H7 (cell line): ENCODE data around the gene CLEC4E. TPM values are rescaled to one million over a fixed set of nuclear protein-coding genes. Genes with fewer than 3 reads are reported as not detected.
"Not testable (repeated sequence)": the region's sequence is repeated elsewhere in the genome, so short reads cannot be mapped to it uniquely, and the experiment has no call there.

Experiments used
- DNase-seq: peaks from one replicate; pipeline ENCODE4 v3.0.0; 2012
- H3K27me3 ChIP-seq: 2 replicates; pipeline ENCODE4 v1.6.0; 2011; ENCODE audit warnings: mild to moderate bottlenecking, low read length; ENCODE audit not compliant: control insufficient read depth, insufficient read depth
- H3K36me3 ChIP-seq: replicated peaks from 2 replicates; pipeline ENCODE4 v1.5.1; 2011; ENCODE audit warnings: low read length; ENCODE audit not compliant: control insufficient read depth, insufficient read depth
- H3K4me3 ChIP-seq: 2 replicates; pipeline ENCODE4 v1.5.1; 2011; ENCODE audit warnings: low read depth, mild to moderate bottlenecking, control low read depth, low read length, moderate library complexity; ENCODE audit not compliant: insufficient read depth
- total RNA-seq: library from RNA; depleted of rRNA; stranded (reverse); fragments of >200 nt; shearing (Covaris generic); gene quantifications from 2 replicates; pipeline ENCODE4 v1.2.3, GENCODE V29; 2014; rRNA removed

The CLEC4E gene, protein sequence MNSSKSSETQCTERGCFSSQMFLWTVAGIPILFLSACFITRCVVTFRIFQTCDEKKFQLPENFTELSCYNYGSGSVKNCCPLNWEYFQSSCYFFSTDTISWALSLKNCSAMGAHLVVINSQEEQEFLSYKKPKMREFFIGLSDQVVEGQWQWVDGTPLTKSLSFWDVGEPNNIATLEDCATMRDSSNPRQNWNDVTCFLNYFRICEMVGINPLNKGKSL
- 0.07 TPM in 1 of 2 replicates, not detected in the other for total RNA-seq

DNA sequence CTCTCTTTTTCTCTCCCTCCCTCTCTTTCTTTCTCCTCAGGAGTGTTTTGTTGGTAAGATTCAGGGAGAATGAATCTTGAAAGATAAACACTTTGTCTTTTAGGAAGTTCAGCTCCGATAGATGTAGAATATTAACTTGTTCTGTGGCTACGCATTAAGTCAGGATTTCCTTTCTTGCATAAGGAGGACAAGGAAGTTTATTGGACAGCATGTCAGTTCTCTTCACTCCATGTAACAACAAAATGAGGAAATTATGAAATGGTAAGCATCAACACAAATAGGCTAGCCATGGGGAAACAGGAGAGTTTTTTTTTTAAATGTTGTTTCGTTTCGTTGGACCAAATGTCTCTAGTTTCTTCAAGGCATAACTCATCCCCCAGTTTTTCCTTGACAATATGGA, at the start of gene CLEC4E:
Gene CLEC4E, minus strand, starts transcription at position 75 of the 400 bp plus-strand sequence. CDS start 108 bp downstream, outside the sequence.
- not testable (repeated sequence) for DNase-seq, H3K4me3 ChIP-seq, H3K36me3 ChIP-seq, H3K27me3 ChIP-seq

DNA sequence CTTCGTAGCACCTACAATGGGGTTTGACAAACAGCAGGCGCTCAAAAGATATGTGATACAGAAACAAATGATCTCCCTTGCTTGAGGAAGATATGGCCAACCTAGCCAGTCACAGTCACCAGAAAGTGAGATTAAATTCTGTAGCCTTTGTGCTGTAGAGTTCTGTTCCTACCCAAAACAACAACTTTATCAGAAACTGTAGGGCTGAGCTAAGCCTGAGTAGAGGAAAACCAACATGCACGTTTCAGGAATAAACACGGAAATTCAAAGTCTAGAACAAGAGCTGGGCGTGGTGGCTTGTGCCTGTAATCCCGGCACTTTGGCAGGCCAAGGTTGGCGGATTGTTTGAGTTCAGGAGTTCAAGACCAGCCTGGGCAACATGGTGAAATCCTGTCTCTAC, 49.0 kb upstream of the CLEC4E start:
- no peak for DNase-seq
- Histone ChIP-seq H3K36me3 (no peaks in the 10 kb centered on the region), H3K4me3 (no peak overlapping the region), H3K27me3 (no peaks in the 10 kb centered on the region)

DNA sequence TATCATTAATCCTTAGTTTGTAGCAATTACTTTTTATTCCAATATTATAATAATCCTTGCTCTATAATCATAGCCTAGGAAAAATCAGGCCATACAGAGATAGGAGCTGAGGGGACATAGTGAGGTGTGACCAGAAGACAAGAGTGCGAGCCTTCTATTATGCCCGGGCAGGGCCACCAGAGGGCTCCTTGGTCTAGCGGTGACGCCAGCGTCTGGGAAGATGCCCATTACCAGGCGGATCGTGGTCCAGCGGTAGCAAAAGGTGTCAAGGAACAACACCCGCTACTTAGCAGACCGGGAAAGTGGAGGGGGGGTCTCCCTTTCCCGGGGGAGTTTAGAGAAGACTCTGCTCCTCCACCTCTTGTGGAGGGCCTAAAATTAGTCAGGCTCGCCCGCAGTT, 43.8 kb upstream of the CLEC4E start:
- not testable (repeated sequence) for DNase-seq, H3K27me3 ChIP-seq, H3K4me3 ChIP-seq, H3K36me3 ChIP-seq

DNA sequence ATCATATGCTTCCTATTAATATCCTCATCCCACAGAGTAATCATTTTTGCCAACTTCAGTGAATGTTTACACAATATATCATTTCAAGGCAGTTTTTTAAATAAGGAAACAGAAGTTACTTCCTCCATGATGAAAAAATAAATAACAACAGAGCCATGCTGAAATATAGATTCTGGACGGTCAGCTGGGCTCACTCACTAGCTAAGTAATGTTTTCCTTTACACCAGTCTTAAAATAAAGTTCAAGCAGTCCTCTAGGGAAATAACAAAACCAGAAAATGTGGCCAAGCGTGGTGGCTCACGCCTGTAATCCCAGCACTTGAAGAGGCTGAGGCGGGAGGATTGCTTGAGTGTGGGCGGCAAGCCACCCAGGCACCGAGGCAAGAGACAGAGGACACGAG, 43.3 kb upstream of the CLEC4E start:
- Histone ChIP-seq H3K4me3 (no peak overlapping the region), H3K27me3 (no peaks in the 10 kb centered on the region)

DNA sequence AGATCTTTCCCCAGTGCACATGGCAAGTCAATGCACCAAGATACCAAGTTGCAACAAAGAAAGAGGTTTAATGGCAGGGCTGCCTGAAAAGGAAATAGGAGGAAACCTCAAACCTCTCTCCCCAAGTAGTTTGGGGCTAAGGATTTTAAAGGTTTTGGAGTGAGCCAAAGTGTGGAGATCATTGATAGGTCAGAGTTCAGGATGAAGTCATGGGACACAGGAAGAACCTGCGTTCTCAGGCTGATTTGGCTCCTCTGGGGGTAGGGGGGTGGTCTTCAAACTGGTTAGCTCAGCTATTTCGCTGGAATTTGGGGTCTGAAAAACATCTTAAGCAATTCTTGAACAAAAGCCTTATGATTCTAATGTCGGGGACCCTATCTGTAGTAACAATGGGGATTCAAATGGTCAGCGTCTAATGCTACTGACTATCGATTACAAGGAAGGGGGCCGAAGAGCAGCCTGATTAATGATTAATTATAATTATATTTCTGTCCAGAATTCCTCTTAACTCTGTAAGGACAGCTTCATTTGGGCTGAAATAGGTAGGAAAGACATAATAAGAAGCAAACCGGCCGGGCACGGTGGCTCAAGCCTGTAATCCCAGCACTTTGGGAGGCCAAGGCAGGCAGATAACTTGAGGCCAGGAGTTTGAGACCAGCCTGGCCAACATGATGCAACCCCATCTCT, 40.5 kb upstream of the CLEC4E start:
- DNase-seq, result no peak

More for the DNA sequence above, 43.3 kb upstream of the CLEC4E start:
- DNase-seq, result no peak
- H3K36me3 ChIP-seq, result no peaks in the 10 kb centered on the region

DNA sequence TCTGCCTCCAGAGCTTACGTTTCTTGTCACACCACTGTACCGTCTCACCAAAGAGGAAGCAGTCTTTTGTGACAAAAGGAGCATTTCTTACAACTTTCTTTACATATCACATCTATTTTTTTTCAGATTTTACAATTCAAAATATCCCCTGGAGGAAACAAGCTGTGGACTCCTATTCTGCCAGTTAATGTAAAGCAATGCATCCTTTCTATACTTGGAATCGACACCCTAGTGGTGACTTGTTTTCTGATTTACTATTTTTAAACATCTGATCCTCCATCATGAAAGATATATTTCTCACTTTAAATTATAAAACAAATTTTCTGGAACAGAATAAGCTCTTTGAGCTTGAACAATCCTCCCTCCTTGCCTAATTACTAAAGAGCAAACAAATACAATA, 37.2 kb upstream of the CLEC4E start:
- Histone ChIP-seq H3K36me3 (no peaks in the 10 kb centered on the region), H3K4me3 (no peak overlapping the region), H3K27me3 (no peaks in the 10 kb centered on the region)
- DNase-seq, result no peak

More for the DNA sequence above, 40.5 kb upstream of the CLEC4E start:
- H3K27me3 ChIP-seq, result no peaks in the 10 kb centered on the region
- no peaks in the 10 kb centered on the region for H3K36me3 ChIP-seq
- no peak overlapping the region for H3K4me3 ChIP-seq

DNA sequence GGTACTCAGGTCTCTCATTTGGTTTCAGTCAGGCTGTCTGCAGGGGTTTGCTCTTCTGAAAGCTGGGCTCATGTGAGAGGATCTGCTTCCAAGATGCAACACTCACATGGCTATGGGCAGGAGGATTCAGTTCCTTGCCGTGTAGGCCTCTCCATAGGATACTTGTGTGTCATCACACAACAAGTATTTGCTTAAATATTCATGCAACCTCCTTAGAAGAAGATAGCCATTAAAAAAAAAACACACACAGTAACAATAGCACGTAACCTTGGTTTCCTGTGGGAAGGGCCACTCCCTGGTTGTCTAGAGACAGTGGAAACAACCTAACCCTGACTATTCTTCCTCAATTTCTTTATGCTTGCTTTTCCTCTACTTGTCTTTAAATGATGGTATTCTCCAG, 31.8 kb upstream of the CLEC4E start:
- H3K4me3 ChIP-seq, result no peak overlapping the region
- no peak for DNase-seq
- no peaks in the 10 kb centered on the region for H3K36me3 ChIP-seq
- no peaks in the 10 kb centered on the region for H3K27me3 ChIP-seq

DNA sequence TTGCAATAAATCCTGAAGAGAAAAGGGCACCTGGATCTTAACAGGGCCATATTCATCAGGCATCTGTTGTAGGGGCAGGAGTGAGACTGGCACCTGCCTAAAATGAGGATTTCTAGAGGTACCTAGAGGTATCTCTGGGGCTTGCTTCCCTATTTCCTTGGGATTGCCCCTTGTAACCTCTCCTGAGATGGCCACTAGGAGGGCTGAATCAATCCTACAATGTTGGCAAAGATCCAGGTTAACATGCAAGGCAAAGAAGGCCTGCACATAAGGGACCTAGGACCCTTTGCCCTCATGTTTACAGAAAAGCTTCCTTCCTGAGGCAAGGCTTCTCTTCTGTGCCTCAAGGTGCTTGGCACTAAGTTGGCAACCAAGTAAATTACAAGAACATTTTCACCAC, 25.8 kb upstream of the CLEC4E start:
- DNase-seq, result no peak

DNA sequence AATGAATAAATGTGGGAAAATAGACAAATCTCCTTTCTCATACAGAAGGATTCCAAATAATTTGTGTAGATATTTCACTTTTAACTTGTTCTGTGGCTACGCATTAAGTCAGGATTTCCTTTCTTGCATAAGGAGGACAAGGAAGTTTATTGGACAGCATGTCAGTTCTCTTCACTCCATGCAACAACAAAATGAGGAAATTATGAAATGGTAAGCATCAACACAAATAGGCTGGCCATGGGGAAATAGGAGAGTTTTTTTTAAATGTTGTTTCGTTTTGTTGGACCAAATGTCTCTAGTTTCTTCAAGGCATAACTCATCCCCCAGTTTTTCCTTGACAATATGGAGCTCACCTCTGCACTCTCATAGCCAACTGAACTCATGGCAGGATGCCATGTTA, 25.3 kb upstream of the CLEC4E start:
- not testable (repeated sequence) for H3K27me3 ChIP-seq, H3K36me3 ChIP-seq, H3K4me3 ChIP-seq, DNase-seq

More for the DNA sequence above, 25.8 kb upstream of the CLEC4E start:
- Histone ChIP-seq H3K27me3 (no peaks in the 10 kb centered on the region), H3K36me3 (no peaks in the 10 kb centered on the region), H3K4me3 (no peak overlapping the region)

DNA sequence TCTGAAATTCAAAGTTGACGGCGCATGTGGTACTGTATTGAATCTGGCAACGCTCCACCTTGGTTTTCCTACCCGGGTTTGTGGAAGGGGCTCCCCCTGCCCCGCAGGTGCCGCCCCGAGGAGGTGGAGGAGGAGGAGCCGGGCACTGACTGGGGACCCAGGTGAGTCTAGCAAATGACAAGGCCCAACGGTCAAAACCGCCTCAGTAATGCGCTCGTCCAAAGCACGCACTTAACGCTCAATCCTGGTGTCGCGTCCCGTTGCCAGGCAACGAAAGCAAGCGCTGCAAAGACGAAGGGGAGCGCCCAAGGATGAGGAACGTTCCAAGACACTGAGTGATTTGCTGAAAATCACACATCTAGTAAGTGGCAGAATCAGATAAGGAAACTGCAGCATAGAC, 24.0 kb upstream of the CLEC4E start:
- peak; percentile 69 for DNase-seq
- no peak overlapping the region for H3K4me3 ChIP-seq
- H3K36me3 ChIP-seq, result no peaks in the 10 kb centered on the region

DNA sequence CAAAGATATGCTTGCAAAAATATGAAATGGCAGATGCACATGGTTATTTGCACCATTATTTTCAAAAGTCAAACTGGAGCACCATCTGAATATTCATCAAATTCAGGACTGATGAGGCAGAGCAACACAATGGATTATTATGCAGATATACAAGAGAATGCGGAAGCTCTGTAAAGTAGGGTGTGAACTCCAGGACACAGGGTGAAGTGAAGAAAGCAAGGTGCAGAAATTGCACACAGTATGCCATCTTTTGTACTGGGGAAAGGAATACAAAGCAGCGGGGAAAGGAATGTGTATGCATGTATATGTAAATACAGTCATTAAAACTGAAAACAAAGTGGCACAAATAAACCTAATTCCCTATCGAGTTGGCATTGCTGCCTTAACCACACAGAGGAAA, 22.7 kb upstream of the CLEC4E start:
- Histone ChIP-seq H3K4me3 (no peak overlapping the region), H3K36me3 (no peaks in the 10 kb centered on the region), H3K27me3 (no peaks in the 10 kb centered on the region)
- DNase-seq, result no peak

More for the DNA sequence above, 24.0 kb upstream of the CLEC4E start:
- H3K27me3 ChIP-seq, result no peaks in the 10 kb centered on the region

DNA sequence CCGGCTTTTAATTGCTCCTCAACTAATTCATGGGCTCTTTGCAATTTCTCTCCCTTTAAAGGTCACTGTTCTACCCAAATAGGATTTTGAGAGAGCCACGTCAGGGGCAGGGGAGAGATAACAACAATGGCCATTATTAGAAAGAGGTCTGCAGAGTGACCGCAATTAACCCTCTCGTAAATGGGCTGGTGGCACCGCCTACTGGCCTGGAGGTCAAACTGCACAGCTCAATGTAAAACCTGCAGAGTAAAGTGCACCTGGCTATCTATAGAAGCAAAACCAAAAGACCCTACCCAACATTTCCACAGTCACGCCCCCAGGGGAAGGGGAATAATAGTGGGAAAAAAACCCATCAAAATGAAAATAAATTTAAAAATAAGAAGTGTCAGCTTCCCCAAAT, 21.6 kb upstream of the CLEC4E start:
- no peak for DNase-seq
- Histone ChIP-seq H3K36me3 (no peaks in the 10 kb centered on the region), H3K27me3 (no peaks in the 10 kb centered on the region), H3K4me3 (no peak overlapping the region)

DNA sequence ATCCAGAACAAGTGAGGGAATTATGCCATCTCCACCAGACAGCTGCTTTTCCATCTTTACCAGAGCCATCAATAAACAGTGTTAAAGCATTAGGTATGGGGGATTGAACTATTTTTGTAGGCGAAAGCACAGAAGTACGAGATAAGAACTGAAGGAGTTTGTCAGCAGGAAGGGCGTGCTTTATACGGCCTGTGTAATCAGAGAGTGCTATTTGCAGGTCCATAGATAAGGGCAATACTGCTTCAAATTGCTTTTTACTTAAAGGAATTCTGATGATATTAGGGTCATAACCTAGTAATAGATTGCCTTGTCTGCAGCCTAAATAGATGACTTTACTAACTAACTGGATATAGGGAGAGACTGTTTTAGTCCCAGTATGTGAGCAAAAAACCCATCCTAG, 20.3 kb upstream of the CLEC4E start:
- H3K36me3 ChIP-seq, result no peaks in the 10 kb centered on the region
- DNase-seq, result no peak
- H3K27me3 ChIP-seq, result no peaks in the 10 kb centered on the region
- no peak overlapping the region for H3K4me3 ChIP-seq

DNA sequence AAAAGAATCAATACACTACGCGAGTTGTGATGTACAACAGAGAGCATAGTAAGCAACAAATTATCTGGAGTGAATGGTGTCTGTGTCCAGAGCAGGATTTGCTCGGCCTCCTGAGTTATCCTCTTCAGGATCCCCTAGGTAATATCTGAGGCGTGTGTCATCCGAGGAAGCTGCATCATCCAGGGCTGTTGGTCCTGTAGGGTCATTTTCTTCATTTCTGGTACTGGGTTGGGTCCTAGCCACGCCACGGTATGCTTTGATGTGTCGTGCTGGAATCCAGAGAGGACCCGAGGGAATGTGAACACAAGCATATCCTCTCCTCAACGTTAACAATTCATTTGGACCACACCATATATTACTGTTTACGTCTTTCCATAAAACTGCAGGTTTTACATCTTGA, 19.0 kb upstream of the CLEC4E start:
- H3K4me3 ChIP-seq, result no peak overlapping the region
- no peak for DNase-seq
- H3K27me3 ChIP-seq, result no peaks in the 10 kb centered on the region
- no peaks in the 10 kb centered on the region for H3K36me3 ChIP-seq

DNA sequence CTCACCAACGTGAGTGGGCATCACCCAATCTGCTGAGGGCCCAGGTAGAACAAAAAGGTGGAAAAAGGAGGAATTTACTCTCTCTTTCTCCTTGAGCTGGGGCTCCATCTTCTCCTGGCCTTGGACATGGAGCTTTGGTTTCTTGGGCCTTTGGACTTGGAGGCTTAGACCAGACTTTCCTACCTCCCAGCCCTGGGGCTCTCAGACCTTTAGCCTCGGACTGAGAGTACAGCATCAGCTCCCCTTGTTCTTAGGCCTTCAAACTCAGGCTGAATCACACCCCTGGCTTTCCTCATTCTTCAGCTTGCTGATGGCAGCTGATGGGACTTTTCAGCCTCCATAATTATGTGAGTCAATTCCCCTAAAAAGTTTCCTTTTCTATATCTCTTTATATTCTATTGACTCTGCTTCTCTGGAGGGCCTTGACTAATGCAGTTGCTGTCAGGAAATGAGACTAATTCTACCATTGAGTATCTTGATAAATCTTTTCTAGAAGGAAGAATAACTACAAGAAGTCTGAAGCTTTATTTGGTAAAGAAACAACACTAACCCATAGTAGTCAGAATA, 15.9 kb upstream of the CLEC4E start:
- Histone ChIP-seq H3K36me3 (no peaks in the 10 kb centered on the region), H3K27me3 (no peaks in the 10 kb centered on the region), H3K4me3 (no peak overlapping the region)
- DNase-seq, result no peak
